ENCODE measurements around the gene FAM20C.

Gene FAM20C

DNA sequence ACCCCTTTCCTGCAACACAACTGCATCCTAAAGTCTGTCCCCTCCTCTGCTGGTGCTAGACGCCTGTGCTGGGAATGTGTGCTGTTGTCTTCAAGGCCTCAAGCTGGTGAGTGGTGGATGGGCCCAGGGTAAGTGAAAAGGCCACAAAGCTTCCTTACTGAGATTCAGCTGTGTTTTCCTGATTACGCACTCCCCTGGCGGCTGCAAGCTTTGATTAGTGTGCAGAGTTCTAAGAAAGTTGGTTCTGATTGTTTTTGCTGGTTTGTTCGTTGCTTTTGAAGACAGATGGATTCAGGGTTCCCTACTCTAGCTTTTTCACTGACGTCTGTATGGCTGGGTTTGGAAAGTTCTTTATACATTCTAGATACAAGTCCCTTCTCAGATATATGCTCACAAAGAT, 85.7 kb downstream of the FAM20C start:
- DNase-seq, result no peak

DNA sequence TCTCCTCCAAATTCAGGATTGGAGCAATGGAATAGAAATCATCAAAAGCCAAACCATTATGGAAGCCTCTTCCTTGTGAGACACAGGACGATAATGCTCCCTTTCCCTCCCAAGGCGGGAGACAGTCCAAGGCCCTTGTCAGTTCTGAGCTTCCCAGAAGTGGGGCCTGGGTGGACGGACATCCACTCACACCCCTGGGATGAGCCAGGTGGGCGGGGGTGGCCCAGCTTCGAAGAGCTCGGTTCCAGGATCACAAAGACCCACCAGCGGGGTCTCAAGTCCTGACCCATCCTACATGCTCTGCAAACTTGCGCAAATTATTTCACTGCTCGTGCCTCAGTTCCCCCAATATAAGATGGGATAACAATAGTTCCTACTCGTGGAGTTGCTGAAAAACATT, 87.5 kb downstream of the FAM20C start:
- no peak for DNase-seq

DNA sequence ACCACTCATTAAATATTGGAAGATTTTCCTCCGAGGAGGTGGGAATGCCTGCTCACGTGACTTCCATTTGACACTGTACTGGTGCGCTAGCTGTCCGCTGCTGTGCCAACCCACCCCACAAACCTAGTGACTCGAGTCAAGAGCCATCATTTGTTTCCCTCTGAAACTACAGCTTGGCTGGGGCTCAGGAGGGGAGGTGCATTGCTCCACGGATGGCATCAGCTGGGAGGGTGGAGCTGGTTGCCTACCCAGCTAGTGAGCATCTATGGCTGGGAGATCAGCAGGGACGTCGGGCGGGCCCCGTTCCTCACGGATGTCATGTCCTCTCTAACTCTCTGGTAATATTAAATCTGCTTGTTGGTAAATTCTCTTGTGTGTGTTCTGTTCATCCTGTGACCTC, 88.1 kb downstream of the FAM20C start:
- DNase-seq, result no peak

DNA sequence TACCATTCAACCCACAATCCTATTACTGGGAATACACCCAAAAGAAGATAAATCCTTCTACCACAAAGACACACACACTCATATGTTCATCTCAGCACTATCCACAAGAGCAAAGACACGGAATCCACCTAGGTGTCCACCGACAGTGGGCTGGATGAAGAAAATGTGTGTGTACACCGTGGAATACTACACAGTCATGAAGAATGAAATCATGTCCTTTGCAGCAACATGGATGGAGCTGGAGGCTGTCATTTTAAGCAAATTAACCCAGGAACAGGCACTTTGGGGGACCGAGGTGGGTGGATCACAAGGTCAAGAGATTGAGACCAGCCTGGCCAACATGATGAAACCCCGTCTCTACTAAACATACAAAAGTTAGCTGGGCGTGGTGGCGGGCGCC, 89.3 kb downstream of the FAM20C start:
- no peak for DNase-seq

DNA sequence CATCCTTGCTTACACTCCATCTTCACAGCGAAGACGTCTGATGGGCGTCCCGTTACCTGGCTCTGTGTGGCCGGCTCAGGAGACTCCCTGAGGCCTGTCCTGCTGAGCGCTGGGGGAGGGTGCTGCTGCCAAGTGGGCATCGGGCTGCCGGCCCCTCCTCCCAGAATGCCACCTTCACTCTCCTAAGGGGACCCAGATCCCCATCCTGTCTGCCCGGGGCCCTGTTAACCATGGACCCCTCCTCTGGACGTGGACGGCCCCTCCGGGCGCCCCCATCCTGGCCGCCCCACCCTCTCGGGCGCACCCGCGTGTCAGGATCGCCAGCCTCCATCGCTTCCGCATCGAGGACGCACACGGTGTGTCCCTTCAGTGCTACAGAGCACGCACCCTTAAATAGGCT, 90.2 kb downstream of the FAM20C start:
- DNase-seq, result no peak

DNA sequence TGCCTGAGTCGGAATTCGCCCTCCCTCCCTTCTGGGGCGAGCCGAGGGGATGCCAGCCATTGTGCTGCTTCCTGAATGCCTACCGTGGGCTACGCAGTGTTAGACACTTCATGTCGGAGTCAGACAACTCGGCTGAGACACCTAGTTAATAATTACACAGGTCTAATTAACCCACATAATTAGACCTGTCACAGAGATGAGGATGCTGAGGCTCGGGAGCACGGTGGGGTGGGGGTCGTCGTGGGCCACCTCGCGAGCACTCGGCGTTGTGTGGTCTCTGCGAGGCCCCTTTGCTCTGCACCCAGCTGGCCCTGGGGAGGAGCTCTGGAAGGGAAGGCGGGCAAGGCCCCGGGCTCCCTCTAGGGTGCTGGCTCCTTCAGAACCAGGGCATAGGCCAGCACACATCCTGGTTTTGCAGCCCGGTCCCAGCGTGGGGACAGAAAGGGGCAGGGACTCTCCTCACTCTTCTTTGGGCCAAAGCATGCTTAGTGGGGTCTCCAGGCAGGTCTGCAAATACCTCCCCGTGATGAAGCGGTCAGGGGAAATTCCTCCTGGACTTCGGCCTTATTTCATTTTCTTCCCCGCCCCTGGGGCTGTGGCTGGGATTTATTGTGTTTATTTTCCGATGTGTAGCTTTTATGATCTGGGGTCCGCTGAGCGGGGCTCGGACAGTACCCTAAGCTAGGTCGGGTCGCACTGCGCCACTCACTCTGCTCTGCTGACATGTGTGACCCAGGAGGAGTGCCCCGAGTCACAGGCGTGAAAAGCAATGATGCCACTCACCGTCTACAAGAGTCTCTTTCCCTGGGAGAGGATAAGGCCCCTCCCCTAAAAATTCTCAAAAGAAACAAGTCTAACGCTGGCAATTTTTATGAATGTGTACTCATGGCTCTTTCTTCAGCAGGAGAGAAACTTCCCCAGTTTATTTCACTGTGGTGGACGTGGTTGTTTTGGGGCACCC, 92.7 kb downstream of the FAM20C start:
- no peak for DNase-seq

DNA sequence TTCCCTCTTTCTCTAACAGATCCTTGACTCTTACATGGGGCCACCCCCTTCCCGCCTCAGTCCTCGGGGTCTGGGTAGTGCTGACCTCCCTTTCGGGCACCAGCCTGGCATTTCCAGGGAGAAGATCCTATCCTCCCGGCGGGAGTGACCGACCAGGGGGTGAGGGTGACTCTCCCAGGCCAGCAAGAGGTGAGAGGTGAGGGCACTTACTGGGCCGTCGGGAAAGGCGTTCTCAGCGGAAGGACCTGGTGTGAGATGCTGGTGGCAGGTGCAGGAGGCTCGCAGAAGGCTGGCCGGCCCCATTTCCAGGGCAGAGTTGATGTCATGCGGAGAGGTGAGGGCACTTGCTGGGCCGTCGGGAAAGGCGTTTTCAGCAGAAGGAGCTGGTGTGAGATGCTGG, 93.4 kb downstream of the FAM20C start:
- DNase-seq, result no peak

DNA sequence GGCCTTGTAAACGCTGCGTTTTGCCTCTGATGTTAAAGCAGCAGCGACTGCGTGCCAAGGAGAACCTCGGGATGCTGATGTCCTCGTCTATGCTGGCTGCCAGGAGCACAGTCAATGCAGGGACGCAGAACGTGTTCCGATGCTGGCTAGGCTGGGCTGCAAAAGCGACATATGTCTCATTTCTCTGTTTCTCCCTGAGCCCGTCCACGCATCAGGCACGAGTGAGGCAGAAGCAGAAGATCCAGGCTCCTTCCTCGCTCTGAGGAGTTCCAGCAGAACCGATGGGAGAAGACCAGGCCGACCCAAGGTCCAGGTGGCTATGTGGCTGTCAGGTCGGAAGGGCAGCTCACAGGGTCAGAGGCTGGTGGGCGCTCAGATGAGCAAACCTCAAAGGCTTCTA, 93.9 kb downstream of the FAM20C start:
- no peak for DNase-seq

DNA sequence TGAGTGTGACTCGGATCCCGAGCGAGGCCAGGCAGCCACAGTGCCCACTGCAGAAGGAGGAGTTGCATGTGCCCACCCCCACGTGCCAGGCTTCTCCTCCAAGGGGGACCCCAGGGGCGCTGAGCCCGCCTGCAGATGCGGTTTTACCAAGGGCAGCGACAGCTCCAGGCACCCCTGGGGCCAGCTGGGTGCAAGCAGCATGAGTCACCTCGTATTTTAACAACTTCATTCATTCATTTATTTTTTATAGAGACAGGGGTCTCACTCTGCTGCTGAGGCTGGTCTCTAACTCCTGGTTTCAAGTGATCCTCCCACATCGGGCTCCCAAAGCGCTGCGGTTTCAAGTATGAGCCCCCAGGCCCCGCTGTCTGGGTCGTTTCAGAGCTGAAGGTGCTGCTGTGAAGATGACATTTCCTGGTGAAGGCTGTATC, 96.3 kb downstream of the FAM20C start:
- DNase-seq, result no peak

DNA sequence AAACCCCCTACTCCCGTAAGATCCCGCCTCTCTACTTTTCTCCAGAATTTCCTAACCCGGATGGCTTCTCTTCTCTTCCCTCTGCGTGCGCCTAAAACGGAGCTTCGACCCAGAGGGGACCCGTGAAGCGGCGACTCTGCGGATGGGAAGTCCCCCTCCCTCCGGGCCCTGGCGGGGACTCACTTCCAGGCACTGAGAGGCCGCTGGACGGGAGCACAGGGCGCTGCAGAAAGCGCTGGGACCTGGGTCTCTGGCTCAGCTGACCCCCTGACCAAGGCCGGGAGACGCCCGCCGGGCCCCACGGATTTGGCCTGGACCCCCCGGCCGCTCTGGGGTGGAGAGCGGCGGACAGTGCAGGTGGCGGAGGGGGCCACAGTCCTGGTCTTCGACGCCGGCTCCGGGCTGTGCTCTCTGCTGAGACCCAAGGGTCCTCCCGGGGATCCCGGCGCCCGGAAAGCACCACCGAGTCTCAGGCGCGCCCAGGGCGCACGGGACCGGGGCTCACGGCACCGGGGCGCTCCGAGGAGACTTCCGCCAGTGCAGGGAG, 96.9 kb downstream of the FAM20C start:
- no peak for DNase-seq

DNA sequence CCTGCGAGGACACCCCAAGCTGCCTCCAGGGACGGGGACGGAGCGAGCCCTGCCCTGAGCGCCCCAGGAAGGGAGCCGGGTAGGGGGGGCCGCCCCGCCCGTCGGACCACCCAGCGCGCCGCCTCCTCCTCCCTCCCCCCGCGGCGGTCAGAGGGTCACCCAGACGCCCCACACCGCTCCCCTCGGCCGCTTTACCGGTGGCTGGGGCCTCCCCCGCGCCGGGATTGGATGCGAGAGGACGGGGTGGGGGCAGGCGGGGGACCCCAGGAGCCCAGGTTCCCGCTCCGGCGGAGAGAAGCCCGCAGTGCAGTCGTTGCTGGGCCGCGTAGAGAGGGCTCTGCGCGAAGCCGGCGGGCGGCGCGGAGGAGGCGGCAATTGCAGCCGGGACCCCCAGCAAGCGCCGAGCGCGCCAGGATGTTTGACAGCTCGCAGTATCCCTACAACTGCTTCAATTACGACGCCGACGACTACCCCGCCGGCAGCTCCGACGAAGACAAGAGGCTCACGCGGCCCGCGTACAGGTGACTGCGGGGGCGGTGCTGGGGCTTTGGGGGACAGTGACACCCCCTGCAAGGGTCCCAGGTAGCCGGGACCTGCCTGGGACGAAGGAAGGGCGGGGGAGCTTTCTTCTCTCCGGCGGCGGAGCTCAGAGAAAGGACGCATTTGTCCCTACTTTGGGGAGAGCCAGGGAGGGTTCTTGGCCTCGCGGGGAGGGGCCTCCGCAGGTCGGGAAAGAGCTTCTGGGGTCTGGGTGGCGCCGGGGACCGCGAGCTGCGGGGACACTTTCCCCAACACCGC, 97.6 kb downstream of the FAM20C start, which contains the start of gene FOXL3:
Gene FOXL3 (plus strand): TSS at position 415 of the 798 bp plus-strand sequence. CDS start 0 bp downstream, at position 415.
- DNase-seq, result no peak

DNA sequence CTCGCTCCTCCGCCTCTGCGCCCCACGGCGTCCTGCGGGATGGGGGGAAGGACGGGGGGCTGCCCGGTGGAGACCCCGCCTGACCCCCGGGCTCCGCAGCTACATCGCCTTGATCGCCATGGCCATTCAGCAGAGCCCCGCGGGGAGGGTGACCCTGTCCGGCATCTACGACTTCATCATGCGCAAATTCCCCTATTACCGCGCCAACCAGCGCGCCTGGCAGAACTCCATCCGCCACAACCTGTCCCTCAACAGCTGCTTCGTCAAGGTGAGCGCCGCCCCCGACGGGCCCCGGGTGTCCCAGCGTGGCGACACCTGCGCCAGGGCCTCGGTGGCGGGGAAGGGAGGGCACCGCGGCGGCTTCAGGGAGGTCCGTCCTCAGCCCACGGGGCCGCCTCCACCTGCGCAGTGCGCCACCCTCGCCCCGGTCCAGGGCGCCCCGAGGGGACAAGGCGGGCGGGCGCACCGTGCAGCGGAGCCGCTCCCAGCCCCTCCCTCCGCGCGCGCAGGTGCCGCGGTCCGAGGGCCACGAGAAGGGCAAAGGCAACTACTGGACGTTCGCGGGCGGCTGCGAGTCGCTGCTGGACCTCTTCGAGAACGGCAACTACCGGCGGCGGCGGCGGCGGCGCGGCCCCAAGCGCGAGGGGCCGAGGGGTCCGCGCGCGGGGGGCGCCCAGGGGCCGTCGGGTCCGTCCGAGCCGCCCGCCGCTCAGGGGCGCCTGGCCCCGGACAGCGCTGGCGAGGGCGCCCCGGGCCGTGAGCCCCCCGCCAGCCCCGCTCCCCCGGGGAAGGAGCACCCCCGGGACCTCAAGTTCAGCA, 98.4 kb downstream of the FAM20C start:
- DNase-seq, result no peak

DNA sequence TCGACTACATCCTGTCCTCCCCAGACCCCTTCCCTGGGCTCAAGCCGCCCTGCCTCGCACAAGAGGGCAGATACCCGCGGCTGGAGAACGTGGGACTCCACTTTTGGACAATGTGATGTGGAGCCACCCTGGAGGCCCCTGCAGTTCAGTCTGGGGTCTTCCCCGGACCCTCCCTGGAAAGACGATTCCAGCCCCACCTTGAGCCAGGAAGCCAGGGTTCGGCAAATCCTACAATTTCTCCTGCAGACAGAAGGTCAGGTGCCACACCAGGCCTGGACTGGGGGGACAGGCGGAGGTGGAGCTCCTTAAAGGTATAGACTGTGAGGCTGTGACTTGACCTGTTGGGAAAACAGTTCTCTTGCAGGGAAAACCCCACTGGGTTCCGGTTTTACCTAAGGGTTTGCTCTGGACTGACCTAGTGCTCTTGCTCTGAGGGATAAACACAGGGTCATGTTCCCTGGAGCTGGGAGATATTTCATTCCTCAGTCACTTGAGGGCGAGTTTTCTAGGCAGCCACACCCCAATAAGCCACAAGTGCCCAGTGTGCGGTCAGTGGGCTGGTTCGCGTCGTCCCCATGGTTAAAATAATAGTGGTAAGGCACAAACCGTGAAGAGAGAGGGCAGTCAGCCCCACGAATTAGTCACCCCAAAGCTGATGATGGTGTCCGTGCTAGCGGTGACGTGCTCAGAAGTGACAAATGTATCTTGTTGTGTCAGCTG, 99.2 kb downstream of the FAM20C start:
- DNase-seq, result no peak

DNA sequence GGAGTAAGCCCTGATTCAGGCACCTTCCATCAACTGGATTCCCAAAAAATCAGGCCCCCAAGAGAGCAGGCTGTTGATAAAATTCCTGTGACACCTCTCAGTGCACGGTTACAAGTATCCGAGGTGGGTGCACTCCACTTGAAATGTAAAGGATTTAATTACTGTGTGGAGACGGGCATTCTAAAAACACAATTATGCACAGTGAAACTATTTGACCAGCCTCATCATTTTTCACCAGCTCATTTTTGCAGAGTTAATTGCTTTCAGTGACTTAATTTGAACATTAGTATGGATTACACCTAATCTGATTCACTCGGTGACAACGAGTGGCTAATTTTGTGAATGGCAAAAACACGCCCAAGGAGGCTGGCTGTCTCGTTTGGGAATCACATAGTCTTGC, 99.9 kb downstream of the FAM20C start:
- DNase-seq, result no peak

DNA sequence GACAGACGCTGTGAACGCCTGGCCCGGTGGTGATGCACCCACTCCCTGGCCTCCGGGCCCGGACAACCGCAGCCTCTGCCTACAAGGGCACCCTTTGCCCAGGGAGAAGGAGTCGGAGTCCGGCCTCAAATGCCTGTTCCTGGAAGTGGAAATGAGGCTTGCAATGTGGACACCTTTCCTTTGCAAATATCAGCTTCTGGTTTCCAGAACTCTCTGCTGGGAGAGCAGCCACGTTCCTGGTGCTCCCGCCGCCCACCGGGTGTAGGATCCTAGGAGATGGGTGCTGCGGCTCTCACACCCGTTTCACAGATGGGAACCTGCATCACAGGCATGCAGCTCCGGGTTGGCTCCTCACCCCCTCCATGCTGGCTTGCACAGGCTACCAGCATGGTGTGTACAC, 100.5 kb downstream of the FAM20C start:
- no peak for DNase-seq

DNA sequence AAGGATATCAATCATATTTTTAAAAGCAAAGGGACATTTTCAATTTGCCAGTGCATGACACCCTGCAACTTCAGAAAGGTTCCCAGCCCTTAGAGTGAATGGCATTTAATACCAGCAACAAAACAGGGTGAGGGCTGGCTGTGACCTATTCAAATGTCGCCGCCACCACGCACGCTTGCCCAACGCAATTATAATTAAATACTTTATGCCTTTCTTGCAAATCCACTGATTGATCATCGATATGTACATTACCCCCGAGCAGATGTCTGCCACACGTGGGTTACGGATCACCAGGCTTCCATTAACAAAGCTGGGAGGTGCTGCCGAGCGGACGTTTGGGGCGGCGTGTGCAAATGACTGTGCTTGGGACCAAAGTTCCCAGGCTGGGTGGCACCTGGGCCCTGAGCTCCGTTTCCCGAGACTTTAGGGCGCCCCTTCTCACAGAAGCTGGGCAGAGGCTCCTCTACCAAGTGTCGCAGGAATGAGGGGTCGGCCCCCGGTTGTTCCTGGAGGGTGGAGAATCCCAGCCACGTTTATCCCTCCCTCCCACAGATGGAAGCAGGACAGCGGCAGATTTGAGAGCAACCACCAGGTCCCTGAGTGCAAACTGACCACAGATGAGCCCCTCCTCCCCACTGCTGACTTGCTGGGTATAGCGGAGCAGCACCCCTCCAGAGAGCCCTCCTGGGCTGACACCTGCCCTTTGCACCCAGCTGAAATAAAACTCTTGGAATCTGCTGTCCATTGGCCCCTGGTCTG, 101.5 kb downstream of the FAM20C start:
- no peak for DNase-seq

DNA sequence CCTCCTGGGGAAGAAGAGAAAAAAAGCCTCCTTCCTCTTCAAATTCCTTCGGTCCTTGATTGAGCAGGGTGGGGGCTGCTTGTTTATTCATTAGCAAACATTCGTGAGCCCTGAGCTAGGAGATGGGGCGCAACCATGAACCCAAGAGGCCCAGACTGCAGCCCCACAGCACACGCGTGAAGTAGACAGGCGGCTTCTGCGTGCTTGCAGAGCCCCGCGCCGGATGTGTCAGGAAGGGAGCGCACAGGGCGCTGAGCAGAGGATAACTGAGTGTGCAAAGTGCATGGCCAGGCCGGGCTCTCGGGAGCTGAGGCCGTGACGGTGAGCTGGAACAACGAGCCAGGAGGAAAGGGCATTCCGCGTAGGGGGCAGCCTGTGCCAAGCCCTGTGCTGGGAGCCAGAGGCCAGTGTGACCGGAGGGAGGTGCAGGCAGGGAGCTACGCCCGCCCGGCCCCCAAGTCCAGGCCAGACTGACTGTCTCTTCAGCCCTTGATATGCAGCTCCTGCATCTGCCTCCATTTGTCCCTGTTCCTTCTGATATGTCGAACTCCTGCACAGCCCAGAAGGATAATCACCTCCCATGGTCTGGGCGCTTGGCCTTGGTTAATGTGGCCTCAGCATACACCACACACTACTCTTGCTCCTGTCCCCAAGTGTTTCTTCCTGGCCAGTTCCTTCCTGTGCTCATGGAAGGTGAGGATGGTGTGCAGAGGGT, 102.2 kb downstream of the FAM20C start:
- no peak for DNase-seq

DNA sequence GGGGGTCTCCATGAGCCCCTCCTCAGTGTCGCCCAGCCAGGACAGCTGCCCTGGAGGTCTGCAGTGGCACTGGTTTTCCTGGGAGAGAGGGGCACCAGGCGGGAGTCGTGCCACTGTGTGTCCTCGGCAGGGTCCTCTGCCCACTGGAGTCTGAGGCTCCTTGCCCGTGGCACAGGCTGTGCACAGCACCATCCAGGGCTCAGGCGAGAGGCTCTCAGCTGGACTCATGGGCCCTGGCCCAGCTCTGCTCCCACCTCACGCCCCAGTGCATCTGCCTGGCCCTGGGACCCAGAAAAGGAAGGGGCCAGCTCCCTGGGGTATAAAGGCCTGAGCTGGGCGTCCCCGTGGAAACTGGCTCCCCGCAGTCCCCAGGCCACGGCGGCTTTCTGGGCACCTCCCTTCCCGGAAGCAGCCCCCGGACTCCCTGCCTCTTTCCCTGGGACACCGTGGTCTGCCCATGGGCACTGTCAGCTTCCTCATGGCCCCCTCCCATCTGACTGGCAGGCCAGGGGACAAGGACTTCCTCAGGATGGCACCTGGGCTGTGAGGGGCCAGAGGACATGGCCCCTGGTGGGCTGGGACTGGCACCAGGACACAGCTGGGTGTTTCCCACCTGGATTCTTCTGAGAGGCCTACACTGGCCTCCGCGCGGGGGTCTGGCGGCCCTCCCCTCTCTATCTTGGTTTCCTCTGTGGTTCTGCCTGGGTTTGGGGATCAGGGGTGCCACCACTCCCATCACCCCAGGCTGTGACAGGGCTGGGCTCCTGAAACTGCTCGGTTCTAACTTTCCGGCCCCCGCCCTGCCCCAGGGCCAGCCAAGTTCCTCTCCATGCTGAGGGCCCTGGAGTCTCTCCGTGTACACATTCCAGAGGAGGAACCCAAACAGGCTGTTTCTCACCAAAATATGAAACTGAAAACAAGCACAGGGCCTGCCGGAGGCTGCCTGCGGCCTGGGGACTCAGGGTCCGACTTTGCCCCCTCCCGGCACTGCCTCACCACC, 103.1 kb downstream of the FAM20C start:
- no peak for DNase-seq

DNA sequence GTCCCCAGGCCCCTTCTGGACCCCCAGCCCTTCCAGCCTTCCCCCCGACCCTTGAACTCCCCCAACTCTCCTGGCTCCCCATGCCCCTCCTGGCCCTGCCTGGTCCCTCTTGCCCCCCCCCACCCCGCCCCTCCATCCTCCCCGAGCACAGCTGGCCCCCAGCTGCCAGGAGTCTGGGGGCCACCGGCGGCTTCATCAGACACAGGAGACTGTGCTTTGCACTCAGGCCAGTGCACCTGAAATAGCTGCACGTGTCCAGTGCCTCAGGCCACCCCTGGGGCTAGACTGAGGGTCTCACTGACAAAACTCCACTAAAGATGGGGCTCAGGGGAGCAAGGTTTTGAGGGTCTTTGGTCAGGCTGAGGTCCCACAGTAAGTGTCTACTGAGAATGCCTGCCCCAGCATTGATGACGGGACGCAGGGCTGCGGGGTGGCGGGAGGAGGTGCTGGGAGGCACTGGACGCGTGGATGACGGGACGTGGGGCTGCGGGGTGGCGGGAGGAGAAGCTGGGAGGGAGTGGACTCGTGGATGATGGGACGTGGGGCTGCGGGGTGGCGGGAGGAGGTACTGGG, 104.1 kb downstream of the FAM20C start:
- DNase-seq, result no peak
